Esophagus squamous epithelium (tissue), 5 donors: Measurements from ENCODE around the gene ARPC4. TPM values are rescaled to one million over a fixed set of nuclear protein-coding genes. Genes with fewer than 3 reads are reported as not detected.

ENCODE experiments used
- DNase-seq: peaks from one replicate; lab custom pipeline; 2025; lab: John Stamatoyannopoulos, UW
- H3K27ac ChIP-seq, 4 donors: fragments of 200-600 bp; sonication (generic); one replicate each; pipeline ENCODE4 v1.5.1; 2016 to 2019; ENCODE audit warnings: mild to moderate bottlenecking in 1 of 4
- H3K27me3 ChIP-seq, 4 donors: fragments of 200-600 bp; sonication (generic); 1 replicate in 3 of 4; 2 replicates in 1 of 4; pipeline versions ENCODE4 v1.5.1 to v1.6.0; 2017 to 2021; ENCODE audit warnings: antibody characterized with exemption in 1 of 4
- H3K36me3 ChIP-seq, 3 donors: fragments of 200-600 bp; sonication (generic); one replicate each; pipeline ENCODE4 v1.5.1; 2016 to 2019
- H3K4me1 ChIP-seq, 3 donors: fragments of 200-600 bp; sonication (generic); one replicate each; pipeline ENCODE4 v1.5.1; 2017 to 2019
- H3K4me3 ChIP-seq, 4 donors: fragments of 200-600 bp; sonication (generic); 1 replicate in 3 of 4; 2 replicates in 1 of 4; pipeline ENCODE4 v1.5.1; 2016 to 2019; ENCODE audit warnings: mild to moderate bottlenecking in 2 of 4, moderate library complexity in 1 of 4
- H3K9me3 ChIP-seq, 3 donors: fragments of 200-600 bp; sonication (generic); one replicate each; pipeline ENCODE4 v1.5.1; 2016 to 2019
- CTCF ChIP-seq, 6 experiments: fragments of 450-650 bp in 4 of 6; fragments of 200-600 bp in 2 of 6; sonication (generic) in 2 of 6; IDR thresholded peaks; one replicate each; pipeline ENCODE4 v1.5.1; 2016 to 2019; ENCODE audit warnings: antibody characterized with exemption in 6 of 6, mild to moderate bottlenecking in 4 of 6, moderate library complexity in 4 of 6
- POLR2A ChIP-seq, 4 donors: fragments of 450-650 bp; IDR thresholded peaks; one replicate each; pipeline ENCODE4 v1.6.1; 2017; ENCODE audit warnings: antibody characterized with exemption in 4 of 4, mild to moderate bottlenecking in 4 of 4, moderate library complexity in 3 of 4
- WGBS, 2 donors: methylation state at CpG; one replicate each; pipeline ENCODE4 v1.1.5; 2018; 5-methylcytosine and 5-hydroxymethylcytosine counted together
- intact Hi-C: fragments of 100-400 bp; cut with DNase I; formaldehyde crosslinking; loops from one replicate; pipeline ENCODE4 v1.15.0; 2022
- total RNA-seq, 4 donors: library from RNA; depleted of rRNA; stranded (reverse); fragments of >200 nt; gene quantifications; one replicate each; pipeline ENCODE4 v1.1.0, GENCODE V29; 2016
- donor health status: DM: yes; HTN: yes; CAD: no.

The ARPC4 gene
- total RNA-seq = 100 to 1,000 TPM; 125 to 244 (median 167) TPM

DNA sequence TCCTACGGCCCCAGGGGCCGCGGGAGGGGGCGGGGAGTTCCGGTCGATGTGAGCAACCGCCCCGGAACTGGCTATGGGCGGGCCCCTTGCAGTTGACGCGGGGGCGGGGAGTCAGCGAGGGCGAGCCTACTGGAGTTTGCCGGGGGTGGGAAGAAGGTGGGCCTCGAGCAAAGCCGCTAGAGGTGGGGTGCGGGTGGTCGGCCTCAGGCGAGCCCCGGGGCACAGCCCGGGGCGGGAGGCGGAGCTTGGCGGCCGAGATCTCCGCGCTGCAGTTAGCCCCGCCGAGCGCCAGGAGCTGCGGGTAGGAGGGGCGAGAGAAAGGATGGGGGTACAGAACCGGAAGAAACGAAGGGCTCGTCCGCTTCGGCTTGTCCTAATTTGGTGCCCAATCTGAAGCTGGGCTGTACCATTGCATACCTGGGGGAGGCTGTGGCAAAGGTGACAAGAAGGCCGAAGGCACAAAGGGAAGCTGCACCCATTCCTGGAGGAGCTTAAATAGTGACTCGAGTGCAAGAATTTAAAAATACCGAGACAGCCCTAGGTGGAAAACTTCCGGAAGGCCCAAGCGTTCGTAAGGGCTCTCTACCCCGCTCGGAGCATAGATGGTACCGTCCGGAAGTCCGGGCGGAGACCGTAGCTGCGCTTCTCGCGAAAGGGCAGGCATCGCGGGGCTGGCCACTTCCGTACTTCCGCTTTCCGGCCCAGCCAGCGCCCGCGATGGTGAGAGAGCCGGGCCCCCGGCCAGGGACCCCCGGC is at the start of gene ARPC4, which contains the start of gene TADA3:
TSS of gene ARPC4 (plus strand) at position 678 of the 756 bp plus-strand sequence. CDS start at position 718, 40 bp downstream.
TSS of gene TADA3 (minus strand) at position 69 of the 756 bp plus-strand sequence. CDS start 1,007 bp downstream, outside the sequence.
- Histone ChIP-seq H3K36me3 (peaks cover 6 to 69% (median 12%) of the 10 kb centered on the region in 3 donors), H3K27me3 (no peaks in the 10 kb centered on the region), H3K27ac (peak within 1 kb of the TSS; percentile 98 to 100 (median 98)), H3K4me3 (peak within 1 kb of the TSS; percentile 88 to 98 (median 93)), H3K4me1 (peaks cover 17 to 54% (median 26%) of the 10 kb centered on the region in 3 donors), H3K9me3 (no peaks in the 10 kb centered on the region)
- TF ChIP-seq CTCF (IDR thresholded peaks at IDR 0.05) (peak in 2 of 6 experiments; percentile 10 to 31), POLR2A (IDR thresholded peaks at IDR 0.05) (peak in 2 of 4 donors; percentile 58 to 77)
- DNase-seq = peak; percentile 77
- WGBS, 2 donors = 0% methylated on average over 3 to 40 of the region's 65 CpGs
- intact Hi-C loops = no loop called here

GRCh38 chr3:9743548-9743947 is 49.3 kb upstream of the ARPC4 start:
- H3K27ac ChIP-seq = no peak overlapping the region
- intact Hi-C loops = no loop called here
- no peak overlapping the region for H3K4me3 ChIP-seq
- H3K4me1 ChIP-seq = peaks cover 0 to 2% (median 0%) of the 10 kb centered on the region in 3 donors
- TF ChIP-seq POLR2A (IDR thresholded peaks at IDR 0.05) = no peak
- TF ChIP-seq CTCF (IDR thresholded peaks at IDR 0.05) = no peak
- H3K36me3 ChIP-seq = peaks cover 74 to 100% (median 89%) of the 10 kb centered on the region in 3 donors
- no peaks in the 10 kb centered on the region for H3K27me3 ChIP-seq
- H3K9me3 ChIP-seq = no peaks in the 10 kb centered on the region
- 96 to 99% methylated on average over 15 to 16 of the region's 18 CpGs for WGBS, 2 donors
- no peak for DNase-seq

- H3K9me3 ChIP-seq = no peaks in the 10 kb centered on the region
- H3K4me3 ChIP-seq = no peak overlapping the region
- 78 to 97% methylated on average over 5 of the region's 13 CpGs for WGBS, 2 donors
- peaks cover 68 to 97% (median 83%) of the 10 kb centered on the region in 3 donors for H3K36me3 ChIP-seq
- intact Hi-C loops = no loop called here
- no peak for TF ChIP-seq CTCF (IDR thresholded peaks at IDR 0.05)
- no peak for TF ChIP-seq POLR2A (IDR thresholded peaks at IDR 0.05)
- H3K27me3 ChIP-seq = no peaks in the 10 kb centered on the region
- H3K27ac ChIP-seq = no peak overlapping the region
- DNase-seq = no peak
- peaks cover 0 to 8% (median 5%) of the 10 kb centered on the region in 3 donors for H3K4me1 ChIP-seq
Measured at GRCh38 chr3:9744162-9744561, 48.7 kb upstream of the ARPC4 start.

- Histone ChIP-seq H3K4me1 (peaks cover 3 to 16% (median 9%) of the 10 kb centered on the region in 3 donors), H3K9me3 (no peaks in the 10 kb centered on the region), H3K27ac (no peak overlapping the region), H3K27me3 (no peaks in the 10 kb centered on the region), H3K36me3 (peaks cover 56 to 83% (median 70%) of the 10 kb centered on the region in 3 donors), H3K4me3 (no peak overlapping the region)
- TF ChIP-seq POLR2A (IDR thresholded peaks at IDR 0.05) (no peak), CTCF (IDR thresholded peaks at IDR 0.05) (no peak)
- intact Hi-C loops = no loop called here
- DNase-seq = no peak
- WGBS, 2 donors = 62 to 88% methylated on average over 3 to 11 of the region's 12 CpGs
Measured at GRCh38 chr3:9745521-9745920, 47.4 kb upstream of the ARPC4 start.

DNA sequence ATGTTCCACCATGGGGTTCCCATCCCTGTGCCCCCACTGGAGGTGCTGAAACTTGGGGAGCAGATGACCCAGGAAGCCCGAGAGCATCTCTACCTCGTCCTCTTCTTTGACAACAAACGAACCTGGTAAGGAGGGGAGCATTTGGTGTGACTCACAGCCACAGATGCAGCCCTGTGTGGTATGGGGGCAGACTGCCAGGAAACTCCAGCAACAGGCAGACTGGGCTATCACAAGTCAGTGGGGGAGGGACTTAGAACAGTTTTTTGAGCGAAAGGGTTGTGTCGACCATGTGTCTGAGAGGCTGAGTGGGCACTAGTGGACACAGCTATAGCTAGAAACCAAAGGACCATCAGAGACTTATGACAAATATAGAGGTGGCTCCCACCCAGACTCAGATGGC is 46.6 kb upstream of the ARPC4 start:
- intact Hi-C loops = no loop called here
- TF ChIP-seq POLR2A (IDR thresholded peaks at IDR 0.05) (no peak), CTCF (IDR thresholded peaks at IDR 0.05) (no peak)
- WGBS, 2 donors = 77% methylated on average over 2 of the region's 5 CpGs; no CpG with 5 or more reads in 1 of the 2 donors
- peaks cover 48 to 76% (median 61%) of the 10 kb centered on the region in 3 donors for H3K36me3 ChIP-seq
- peaks cover 12 to 24% (median 17%) of the 10 kb centered on the region in 3 donors for H3K4me1 ChIP-seq
- H3K9me3 ChIP-seq = no peaks in the 10 kb centered on the region
- no peak overlapping the region for H3K27ac ChIP-seq
- DNase-seq = no peak
- no peak overlapping the region for H3K4me3 ChIP-seq
- no peaks in the 10 kb centered on the region for H3K27me3 ChIP-seq
